ENCODE results near the gene SIRT2. TPM values are rescaled to one million over a fixed set of nuclear protein-coding genes. Genes with fewer than 3 reads are reported as not detected.
A peak's percentile ranks its signal among the peaks of the same experiment; 100 is the strongest.

Gene SIRT2
- total RNA-seq, 4 donors from 2014 or later: 39.8 to 71.5 (median 52.7) TPM

DNA sequence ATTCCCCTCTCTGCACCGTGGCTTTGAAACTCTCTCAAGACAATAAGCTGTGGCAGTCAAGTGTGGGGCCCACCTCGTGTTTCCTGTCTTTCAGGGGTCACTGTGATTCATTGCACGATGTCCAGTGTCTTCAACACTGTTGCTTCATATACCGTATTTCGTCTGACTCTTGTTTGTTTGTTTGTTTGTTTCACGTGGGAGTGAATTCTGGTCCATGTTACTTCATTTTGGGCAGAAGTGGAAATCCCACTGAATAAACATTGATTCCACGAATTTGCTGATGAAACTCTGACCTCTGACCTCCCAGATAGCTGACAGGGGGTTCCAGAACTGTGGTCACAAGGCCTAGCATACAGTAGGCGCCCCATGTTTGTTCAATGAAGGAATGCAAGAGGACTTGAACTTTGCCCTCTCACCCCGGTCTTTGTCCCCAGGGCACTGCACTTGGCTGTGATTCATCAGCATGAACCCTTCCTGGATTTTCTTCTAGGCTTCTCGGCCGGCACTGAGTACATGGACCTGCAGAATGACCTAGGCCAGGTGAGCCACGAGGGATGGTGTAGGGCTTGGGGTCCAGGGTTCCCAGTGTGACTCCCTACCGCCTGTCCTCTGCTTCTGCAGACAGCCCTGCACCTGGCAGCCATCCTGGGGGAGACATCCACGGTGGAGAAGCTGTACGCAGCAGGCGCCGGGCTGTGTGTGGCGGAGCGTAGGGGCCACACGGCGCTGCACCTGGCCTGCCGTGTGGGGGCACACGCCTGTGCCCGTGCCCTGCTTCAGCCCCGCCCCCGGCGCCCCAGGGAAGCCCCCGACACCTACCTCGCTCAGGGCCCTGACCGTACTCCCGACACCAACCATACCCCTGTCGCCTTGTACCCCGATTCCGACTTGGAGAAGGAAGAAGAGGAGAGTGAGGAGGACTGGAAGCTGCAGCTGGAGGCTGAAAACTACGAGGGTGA lies 5.4 kb upstream of the SIRT2 start:
- intact Hi-C loops (cut with DNase I): no loop called here
- WGBS, 2 donors: 76% methylated on average over 8 to 11 of the region's 35 CpGs

DNA sequence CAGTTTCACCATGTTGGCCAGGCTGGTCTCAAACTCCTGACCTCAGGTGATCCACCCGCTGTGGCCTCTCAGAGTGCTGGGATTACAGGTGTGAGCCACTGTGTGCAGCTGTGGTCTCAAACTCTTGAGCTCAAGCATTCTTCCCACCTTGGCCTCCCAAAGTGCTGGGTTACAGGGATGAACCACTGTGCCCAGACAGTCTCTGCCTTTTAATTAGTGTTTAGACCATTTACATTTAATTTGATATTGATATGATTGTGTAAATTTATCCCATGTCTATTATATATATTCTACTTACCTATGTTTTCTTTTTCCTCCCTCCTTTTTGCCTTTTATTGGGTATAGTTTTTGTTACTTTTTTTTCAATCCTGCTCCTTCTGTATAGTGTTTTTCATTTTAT lies 2.3 kb upstream of the SIRT2 start:
- H3K36me3 ChIP-seq: peaks cover 9 to 33% (median 12%) of the 10 kb centered on the region in 3 donors
- H3K27me3 ChIP-seq: no peaks in the 10 kb centered on the region
- H3K4me1 ChIP-seq: peaks cover 20 to 48% (median 20%) of the 10 kb centered on the region in 3 donors
- H3K4me3 ChIP-seq: no peak overlapping the region
- 100% methylated on average over 1 of the region's 1 CpG for whole genome bisulfite sequencing, 2 donors
- no peak for TF ChIP-seq POLR2A (IDR thresholded peaks at IDR 0.05)
- TF ChIP-seq, protein P1, sequence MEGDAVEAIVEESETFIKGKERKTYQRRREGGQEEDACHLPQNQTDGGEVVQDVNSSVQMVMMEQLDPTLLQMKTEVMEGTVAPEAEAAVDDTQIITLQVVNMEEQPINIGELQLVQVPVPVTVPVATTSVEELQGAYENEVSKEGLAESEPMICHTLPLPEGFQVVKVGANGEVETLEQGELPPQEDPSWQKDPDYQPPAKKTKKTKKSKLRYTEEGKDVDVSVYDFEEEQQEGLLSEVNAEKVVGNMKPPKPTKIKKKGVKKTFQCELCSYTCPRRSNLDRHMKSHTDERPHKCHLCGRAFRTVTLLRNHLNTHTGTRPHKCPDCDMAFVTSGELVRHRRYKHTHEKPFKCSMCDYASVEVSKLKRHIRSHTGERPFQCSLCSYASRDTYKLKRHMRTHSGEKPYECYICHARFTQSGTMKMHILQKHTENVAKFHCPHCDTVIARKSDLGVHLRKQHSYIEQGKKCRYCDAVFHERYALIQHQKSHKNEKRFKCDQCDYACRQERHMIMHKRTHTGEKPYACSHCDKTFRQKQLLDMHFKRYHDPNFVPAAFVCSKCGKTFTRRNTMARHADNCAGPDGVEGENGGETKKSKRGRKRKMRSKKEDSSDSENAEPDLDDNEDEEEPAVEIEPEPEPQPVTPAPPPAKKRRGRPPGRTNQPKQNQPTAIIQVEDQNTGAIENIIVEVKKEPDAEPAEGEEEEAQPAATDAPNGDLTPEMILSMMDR (IDR thresholded peaks at IDR 0.05): no peak
- intact Hi-C loops (cut with DNase I): no loop called here
- no peak for DNase-seq
- H3K27ac ChIP-seq: no peak overlapping the region
- no peaks in the 10 kb centered on the region for H3K9me3 ChIP-seq

More for the DNA sequence above, 5.4 kb upstream of the SIRT2 start:
- no peak for DNase-seq
- Histone ChIP-seq H3K27me3 (no peaks in the 10 kb centered on the region), H3K27ac (no peak overlapping the region), H3K4me1 (peaks cover 6 to 22% (median 9%) of the 10 kb centered on the region in 3 donors), H3K4me3 (no peak overlapping the region), H3K9me3 (no peaks in the 10 kb centered on the region), H3K36me3 (peaks cover 15 to 60% (median 20%) of the 10 kb centered on the region in 3 donors)
- TF ChIP-seq, protein P1 (IDR thresholded peaks at IDR 0.05): no peak
- no peak for TF ChIP-seq POLR2A (IDR thresholded peaks at IDR 0.05)

DNA sequence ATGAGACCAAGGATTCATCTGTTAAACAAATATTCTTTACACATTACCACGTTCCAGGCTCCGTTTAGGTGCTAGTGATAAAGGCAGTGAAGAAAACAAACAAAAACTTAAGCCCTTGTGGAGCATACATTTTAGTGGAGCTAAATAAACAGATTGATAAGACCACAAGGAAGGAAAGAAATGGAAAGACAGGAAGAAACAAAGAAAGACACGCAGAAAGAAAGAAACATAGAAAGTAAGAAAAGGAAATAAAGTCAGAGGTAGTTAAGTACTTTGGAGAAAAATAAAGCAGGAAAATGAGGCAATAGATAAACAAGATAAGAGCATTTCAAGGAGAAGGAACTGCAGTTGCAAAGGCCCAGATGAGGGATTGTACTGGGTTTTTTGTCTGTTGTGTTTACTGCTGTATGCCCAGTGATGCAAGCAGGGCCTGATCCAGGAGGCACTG lies 1.3 kb upstream of the SIRT2 start:
- peaks cover 20 to 49% (median 20%) of the 10 kb centered on the region in 3 donors for H3K4me1 ChIP-seq
- intact Hi-C loops (cut with DNase I): no loop called here
- no peaks in the 10 kb centered on the region for H3K27me3 ChIP-seq
- no peak for DNase-seq
- peaks cover 8 to 24% (median 9%) of the 10 kb centered on the region in 3 donors for H3K36me3 ChIP-seq
- 13 to 25% methylated on average over 3 of the region's 3 CpGs for WGBS, 2 donors
- no peaks in the 10 kb centered on the region for H3K9me3 ChIP-seq
- TF ChIP-seq POLR2A (IDR thresholded peaks at IDR 0.05): no peak
- TF ChIP-seq, protein P1 (IDR thresholded peaks at IDR 0.05): no peak
- H3K27ac ChIP-seq: peak overlapping the region in 3 of 4 donors; percentile 96 to 99 (median 97)
- peak overlapping the region; percentile 72 to 99 (median 84) for H3K4me3 ChIP-seq

DNA sequence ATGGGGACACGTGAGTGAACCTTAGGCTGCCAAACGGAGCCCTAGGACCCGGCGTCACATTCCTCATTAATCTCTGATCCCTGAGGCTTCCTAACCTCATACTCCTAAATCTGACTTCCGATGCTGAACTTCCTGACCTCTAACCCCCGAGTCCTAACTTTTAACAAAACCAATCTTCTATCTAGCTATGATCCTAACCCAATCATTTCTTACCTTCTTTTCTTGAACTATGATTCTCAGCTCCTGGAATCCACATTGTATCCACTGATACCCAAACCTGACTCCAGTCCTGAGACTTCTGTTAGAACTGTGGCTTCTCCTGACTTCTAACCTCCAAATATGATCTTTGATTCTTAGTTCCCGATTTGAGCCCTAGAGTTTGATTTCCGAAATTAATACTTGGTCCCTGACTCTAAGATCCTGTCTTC lies 798 bp upstream of the SIRT2 start:
- Histone ChIP-seq H3K4me1 (peaks cover 20 to 52% (median 20%) of the 10 kb centered on the region in 3 donors), H3K36me3 (peaks cover 3 to 22% (median 4%) of the 10 kb centered on the region in 3 donors), H3K27ac (peak overlapping the region; percentile 94 to 99 (median 96)), H3K4me3 (peak overlapping the region; percentile 72 to 99 (median 84)), H3K9me3 (no peaks in the 10 kb centered on the region), H3K27me3 (no peaks in the 10 kb centered on the region)
- no peak for DNase-seq
- WGBS, 2 donors: 3% methylated on average over 8 of the region's 8 CpGs
- intact Hi-C loops (cut with DNase I): no loop called here
- TF ChIP-seq POLR2A (IDR thresholded peaks at IDR 0.05): no peak
- TF ChIP-seq, protein P1 (IDR thresholded peaks at IDR 0.05): no peak
